ENCODE results near the gene CIB2.

The CIB2 gene

GRCh38 chr15:78082743-78083110 lies 48.5 kb downstream of the CIB2 start:
- TF ChIP-seq TOX (CRISPR knock-in tag; IDR thresholded peaks at IDR 0.05; ENCODE audit: borderline replicate concordance) (no peak), ISL1 (CRISPR knock-in tag; IDR thresholded peaks at IDR 0.05) (no peak), POU6F1 (CRISPR knock-in tag; IDR thresholded peaks at IDR 0.05; ENCODE audit: borderline replicate concordance, low read depth) (no peak), ZFP30 (CRISPR knock-in tag; IDR thresholded peaks at IDR 0.05) (no peak), ZNF8 (CRISPR knock-in tag; IDR thresholded peaks at IDR 0.05) (no peak), ZNF70 (CRISPR knock-in tag; IDR thresholded peaks at IDR 0.05) (no peak), SNAI2 (CRISPR knock-in tag; IDR thresholded peaks at IDR 0.05) (no peak), CSDC2 (CRISPR knock-in tag; IDR thresholded peaks at IDR 0.05) (no peak), TCF4 (CRISPR knock-in tag; IDR thresholded peaks at IDR 0.05; ENCODE audit: borderline replicate concordance) (no peak), ZFP3 (CRISPR knock-in tag; IDR thresholded peaks at IDR 0.05) (no peak), ARNTL (CRISPR knock-in tag; IDR thresholded peaks at IDR 0.05; ENCODE audit: borderline replicate concordance, low read depth) (no peak), PPARA (CRISPR knock-in tag; IDR thresholded peaks at IDR 0.05; ENCODE audit: borderline replicate concordance) (no peak), ZC3H10 (CRISPR knock-in tag; IDR thresholded peaks at IDR 0.05) (no peak), ZNF565 (CRISPR knock-in tag; conservative IDR thresholded peaks at IDR 0.05; ENCODE audit: low read depth) (no peak), RARB (CRISPR knock-in tag; IDR thresholded peaks at IDR 0.05) (no peak), CREB5 (CRISPR knock-in tag; IDR thresholded peaks at IDR 0.05; ENCODE audit: low read depth) (no peak)
- TF ChIP-seq, protein P1, sequence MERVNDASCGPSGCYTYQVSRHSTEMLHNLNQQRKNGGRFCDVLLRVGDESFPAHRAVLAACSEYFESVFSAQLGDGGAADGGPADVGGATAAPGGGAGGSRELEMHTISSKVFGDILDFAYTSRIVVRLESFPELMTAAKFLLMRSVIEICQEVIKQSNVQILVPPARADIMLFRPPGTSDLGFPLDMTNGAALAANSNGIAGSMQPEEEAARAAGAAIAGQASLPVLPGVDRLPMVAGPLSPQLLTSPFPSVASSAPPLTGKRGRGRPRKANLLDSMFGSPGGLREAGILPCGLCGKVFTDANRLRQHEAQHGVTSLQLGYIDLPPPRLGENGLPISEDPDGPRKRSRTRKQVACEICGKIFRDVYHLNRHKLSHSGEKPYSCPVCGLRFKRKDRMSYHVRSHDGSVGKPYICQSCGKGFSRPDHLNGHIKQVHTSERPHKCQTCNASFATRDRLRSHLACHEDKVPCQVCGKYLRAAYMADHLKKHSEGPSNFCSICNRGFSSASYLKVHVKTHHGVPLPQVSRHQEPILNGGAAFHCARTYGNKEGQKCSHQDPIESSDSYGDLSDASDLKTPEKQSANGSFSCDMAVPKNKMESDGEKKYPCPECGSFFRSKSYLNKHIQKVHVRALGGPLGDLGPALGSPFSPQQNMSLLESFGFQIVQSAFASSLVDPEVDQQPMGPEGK (CRISPR knock-in tag; IDR thresholded peaks at IDR 0.05; ENCODE audit: borderline replicate concordance): no peak
- TF ChIP-seq, protein P2, sequence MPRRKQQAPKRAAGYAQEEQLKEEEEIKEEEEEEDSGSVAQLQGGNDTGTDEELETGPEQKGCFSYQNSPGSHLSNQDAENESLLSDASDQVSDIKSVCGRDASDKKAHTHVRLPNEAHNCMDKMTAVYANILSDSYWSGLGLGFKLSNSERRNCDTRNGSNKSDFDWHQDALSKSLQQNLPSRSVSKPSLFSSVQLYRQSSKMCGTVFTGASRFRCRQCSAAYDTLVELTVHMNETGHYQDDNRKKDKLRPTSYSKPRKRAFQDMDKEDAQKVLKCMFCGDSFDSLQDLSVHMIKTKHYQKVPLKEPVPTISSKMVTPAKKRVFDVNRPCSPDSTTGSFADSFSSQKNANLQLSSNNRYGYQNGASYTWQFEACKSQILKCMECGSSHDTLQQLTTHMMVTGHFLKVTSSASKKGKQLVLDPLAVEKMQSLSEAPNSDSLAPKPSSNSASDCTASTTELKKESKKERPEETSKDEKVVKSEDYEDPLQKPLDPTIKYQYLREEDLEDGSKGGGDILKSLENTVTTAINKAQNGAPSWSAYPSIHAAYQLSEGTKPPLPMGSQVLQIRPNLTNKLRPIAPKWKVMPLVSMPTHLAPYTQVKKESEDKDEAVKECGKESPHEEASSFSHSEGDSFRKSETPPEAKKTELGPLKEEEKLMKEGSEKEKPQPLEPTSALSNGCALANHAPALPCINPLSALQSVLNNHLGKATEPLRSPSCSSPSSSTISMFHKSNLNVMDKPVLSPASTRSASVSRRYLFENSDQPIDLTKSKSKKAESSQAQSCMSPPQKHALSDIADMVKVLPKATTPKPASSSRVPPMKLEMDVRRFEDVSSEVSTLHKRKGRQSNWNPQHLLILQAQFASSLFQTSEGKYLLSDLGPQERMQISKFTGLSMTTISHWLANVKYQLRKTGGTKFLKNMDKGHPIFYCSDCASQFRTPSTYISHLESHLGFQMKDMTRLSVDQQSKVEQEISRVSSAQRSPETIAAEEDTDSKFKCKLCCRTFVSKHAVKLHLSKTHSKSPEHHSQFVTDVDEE (CRISPR knock-in tag; IDR thresholded peaks at IDR 0.05): no peak
- TF ChIP-seq, protein P3, sequence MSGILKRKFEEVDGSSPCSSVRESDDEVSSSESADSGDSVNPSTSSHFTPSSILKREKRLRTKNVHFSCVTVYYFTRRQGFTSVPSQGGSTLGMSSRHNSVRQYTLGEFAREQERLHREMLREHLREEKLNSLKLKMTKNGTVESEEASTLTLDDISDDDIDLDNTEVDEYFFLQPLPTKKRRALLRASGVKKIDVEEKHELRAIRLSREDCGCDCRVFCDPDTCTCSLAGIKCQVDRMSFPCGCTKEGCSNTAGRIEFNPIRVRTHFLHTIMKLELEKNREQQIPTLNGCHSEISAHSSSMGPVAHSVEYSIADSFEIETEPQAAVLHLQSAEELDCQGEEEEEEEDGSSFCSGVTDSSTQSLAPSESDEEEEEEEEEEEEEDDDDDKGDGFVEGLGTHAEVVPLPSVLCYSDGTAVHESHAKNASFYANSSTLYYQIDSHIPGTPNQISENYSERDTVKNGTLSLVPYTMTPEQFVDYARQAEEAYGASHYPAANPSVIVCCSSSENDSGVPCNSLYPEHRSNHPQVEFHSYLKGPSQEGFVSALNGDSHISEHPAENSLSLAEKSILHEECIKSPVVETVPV (CRISPR knock-in tag; IDR thresholded peaks at IDR 0.05): no peak
- no peak for ATAC-seq

DNA sequence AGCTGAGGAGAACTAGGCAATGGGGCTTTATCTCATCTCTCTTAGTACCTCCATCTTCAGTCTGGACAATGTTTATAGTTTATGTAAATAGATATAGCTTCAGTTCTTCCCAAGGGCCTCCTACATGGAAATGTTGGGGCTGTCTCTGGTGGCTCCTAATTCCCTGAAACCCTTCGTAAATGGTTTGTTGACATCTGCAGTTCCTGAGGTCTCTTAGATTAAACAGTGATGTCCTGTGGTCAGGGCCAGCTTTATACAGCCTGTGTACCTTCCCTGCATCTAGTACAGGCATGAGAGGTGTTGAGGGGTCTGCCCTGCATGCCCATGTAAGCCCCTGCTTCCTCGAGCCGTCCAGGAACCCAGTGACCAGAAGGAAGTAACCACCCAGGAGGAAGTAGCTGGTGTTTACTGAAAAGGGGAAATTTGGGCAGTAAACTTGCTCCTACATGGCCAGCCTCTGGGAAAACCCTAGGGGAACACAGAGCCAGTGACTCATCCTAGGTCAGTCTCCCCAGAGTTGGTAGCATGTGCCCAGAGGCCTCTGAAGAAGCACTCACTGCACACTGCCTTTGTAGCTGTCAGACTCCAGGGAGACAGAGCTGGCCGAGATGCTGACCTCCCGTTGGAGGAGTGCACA lies 49.0 kb downstream of the CIB2 start:
- ATAC-seq: no peak
- TF ChIP-seq, protein P1 (CRISPR knock-in tag; IDR thresholded peaks at IDR 0.05; ENCODE audit: borderline replicate concordance): no peak
- TF ChIP-seq, protein P2 (CRISPR knock-in tag; IDR thresholded peaks at IDR 0.05): no peak
- no peak for TF ChIP-seq ISL1 (CRISPR knock-in tag; IDR thresholded peaks at IDR 0.05)
- no peak for TF ChIP-seq GLIS3 (CRISPR knock-in tag; IDR thresholded peaks at IDR 0.05)
- TF ChIP-seq SNAI2 (CRISPR knock-in tag; IDR thresholded peaks at IDR 0.05): no peak
- TF ChIP-seq PPARA (CRISPR knock-in tag; IDR thresholded peaks at IDR 0.05; ENCODE audit: borderline replicate concordance): no peak
- TF ChIP-seq, protein P3 (CRISPR knock-in tag; IDR thresholded peaks at IDR 0.05): no peak
- no peak for TF ChIP-seq ZFP30 (CRISPR knock-in tag; IDR thresholded peaks at IDR 0.05)
- TF ChIP-seq ESRRG (CRISPR knock-in tag; IDR thresholded peaks at IDR 0.05): no peak
